NCI-H526 treated with DMSO at 0.1 percent for 48 hours (cell line): ENCODE data around the gene ANKS6.
"Not testable (repeated sequence)": the region's sequence is repeated elsewhere in the genome, so short reads cannot be mapped to it uniquely, and the experiment has no call there.

Source experiments
- DNase-seq: peaks from one replicate; lab custom pipeline; 2025; lab: John Stamatoyannopoulos, UW

Gene ANKS6

DNA sequence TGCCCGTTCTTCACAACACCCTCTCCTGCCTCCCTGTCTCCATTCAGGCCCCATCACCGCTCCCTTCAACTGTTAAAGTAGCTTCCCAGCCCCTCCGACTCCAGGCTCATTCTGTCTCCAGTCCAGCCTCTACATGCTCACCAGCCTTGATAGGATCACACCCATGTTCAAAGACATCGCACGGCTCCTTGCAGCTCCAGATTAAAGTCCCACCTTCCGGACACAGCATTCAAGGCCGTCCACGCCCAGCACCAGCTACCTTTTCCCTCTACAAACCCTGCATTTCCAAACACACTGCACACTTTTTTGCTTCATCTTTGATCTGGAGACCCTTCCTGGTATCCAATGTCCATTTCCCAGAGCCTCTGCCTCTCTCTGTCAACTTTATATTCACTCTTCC, 94.0 kb downstream of the ANKS6 start:
- DNase-seq = no peak

DNA sequence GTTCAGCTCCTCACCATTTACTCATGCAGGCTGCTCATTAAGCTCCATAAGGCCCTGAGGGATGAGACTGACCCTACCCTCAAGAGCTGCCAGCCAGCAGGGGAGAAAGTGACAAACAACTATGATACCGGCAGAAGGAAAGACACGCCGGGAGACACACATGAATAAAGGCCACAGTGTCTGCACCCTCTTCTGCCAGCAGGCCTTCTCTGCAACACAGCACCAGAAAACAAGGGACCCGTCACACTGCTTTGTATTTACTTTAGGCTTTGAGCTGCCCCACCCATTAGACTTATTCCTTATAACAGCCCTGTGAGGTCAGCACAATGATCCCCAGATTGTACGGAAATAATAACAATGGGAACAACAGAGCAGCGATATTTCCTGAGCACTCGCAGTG, 94.8 kb downstream of the ANKS6 start:
- no peak for DNase-seq

DNA sequence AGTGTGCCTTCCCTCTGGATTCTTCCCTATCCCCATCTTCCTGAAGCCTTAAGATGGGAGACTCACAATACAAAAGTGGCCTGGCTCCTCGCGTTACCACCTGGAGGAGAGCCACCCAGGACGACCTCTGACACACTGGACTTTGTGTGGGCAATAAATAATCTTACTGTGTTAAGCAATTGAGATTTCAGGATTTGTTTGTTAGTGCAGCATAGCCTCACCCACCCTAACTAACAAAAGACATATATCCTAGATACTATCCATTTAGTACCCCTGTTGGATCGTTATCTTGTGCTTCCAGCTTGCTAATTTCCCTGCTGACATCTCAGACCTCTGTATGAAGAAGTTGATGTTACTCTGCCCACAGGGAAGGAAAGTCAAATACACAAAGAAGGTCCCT, 95.6 kb downstream of the ANKS6 start:
- DNase-seq = no peak

DNA sequence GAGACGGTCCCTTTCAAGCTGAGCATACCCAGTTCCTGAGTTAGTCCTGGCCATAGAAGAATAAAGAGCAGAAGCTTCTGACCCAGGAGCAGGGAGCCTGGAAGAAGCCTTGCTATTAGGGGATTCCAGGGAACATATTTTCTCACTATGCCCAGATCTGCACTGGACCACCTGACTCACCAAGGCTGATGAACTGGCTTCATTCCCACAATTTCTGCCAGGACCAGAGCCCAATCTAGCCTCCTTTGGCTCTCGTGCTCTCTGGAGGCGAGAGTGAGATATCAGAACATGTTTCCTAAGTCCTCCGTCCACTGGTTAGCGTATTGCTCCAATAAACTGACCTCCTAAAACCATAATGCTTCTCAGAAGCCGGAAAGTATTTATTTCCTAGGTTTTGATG, 97.5 kb downstream of the ANKS6 start:
- no peak for DNase-seq

DNA sequence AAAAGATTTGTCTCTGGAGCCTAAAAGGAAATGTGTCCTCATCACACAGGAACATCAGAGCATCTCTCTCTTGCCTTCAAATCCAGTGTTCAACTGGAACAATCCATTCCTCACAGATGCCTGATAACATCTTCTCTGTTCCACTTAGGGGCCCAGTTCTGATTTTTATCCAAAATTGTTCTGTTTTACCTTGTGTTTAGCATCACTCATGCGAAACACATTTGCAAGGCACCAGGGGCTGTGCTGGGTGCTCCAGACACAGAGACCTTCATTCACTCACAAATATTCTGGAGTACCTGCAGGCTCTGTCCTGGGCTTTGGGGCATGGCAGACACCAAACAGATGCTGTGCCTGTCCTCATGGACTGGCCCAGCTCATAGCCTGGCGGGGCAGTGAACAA, 101.4 kb downstream of the ANKS6 start:
- DNase-seq = no peak

DNA sequence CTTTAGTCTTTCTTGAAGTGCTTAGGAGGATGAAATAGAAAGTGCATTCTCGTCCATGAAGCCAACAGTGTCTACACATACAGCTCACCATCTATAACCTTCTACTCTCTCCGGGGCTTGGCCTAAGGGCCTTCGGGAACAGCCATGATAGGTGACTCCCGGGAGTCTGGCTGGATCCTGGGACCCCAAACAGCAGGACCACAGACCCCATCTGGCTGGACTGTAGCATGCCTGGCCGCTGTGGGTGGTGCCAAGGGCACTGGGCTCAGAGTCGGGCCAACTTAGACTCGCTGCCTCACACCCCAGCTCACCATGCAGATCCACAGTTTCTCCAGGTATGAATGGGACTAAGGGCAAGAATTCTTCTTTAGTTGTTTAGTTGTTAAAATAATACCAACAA, 104.0 kb downstream of the ANKS6 start:
- DNase-seq = no peak

DNA sequence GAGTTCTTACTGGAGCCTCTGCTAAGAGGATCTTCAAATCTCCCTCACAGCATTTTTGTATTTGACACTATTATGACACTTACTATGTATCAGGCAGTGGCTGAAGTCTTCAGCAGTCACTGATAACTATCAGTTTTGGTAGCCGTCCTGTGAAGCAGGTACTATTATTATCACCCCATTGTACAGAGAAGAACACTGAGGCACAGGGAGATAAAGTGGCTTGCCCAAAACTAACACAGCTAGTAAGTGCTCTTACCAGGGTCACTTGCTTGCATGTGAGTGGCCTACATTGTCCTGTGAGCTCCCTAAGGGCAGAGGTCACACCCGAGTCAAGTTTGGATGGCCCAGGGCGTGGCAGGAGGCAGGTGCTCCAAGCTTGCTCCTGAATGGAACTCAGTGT, 104.5 kb downstream of the ANKS6 start:
- no peak for DNase-seq

DNA sequence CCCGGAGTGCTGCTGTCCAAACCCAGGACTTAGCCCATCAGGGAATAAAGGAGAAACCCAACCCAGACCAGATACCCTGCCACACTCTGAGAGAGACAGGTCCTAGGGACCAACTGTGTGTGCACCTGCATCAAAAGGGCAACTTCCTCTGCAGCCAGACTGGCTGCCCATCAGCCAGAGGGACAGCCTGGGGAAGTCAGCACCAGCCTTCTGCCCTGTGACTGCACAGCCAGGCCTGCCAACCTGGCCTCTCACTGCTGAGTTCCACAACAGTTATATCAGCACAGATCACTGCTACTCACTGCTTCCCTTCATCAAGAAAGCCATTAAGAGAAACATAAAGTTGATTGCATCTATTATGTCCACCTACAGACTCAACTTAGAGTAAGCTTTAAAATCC, 105.7 kb downstream of the ANKS6 start:
- DNase-seq = no peak

DNA sequence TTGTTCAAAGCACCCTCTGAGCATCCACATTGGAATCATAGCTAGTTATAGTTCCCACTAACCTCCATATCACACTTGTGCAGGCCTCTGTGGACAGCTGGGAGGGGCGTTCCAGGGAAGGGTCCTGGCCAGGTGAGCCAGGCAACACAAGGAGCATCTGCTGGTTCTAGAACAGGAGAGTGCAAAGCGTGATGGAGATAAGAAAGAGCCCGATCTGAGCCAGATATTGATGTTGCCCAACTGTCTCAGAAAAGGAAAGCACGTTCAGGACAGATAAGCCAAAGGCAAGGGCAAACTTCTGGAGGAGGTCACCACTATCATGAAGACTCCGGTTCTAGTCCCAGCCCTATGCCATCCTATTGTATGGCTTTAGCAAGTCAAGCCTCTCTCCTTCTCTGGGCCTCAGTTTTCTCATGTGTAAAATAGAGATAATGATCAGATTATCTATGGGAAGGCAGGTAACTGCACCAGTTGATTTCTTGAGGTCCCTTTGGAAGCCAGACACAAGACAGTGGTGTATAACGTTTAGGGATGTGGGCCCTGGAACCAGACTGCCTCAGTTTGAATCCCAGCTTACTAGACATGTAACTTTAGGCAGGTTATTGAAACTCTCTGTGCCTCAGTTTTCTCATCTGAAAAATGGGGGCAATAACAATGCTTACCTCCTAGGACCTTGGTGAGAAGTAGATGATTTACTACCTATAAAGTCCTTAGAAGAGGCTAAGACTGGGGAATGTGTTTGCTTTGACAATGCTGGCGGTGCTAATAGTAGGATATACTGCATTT, 107.5 kb downstream of the ANKS6 start:
- no peak for DNase-seq

DNA sequence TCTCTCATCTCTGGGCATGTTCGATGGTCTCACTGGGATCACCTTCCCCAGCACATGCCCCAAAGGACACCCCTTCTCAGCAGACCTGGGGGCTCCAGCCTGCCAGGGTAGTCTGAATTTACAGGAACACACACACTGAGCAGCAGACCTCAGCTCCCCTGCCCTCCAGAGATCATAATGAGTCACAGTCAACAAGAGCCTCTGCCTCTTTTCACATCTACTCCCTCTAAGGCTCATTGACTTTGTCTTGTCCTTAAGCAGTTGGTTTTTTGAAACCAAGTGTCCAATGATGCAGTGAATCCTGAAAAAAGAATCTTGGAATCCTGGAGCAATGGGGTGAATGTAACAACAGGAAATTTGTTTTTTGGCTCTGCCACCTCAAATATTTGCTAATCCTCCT, 108.4 kb downstream of the ANKS6 start:
- DNase-seq = no peak

DNA sequence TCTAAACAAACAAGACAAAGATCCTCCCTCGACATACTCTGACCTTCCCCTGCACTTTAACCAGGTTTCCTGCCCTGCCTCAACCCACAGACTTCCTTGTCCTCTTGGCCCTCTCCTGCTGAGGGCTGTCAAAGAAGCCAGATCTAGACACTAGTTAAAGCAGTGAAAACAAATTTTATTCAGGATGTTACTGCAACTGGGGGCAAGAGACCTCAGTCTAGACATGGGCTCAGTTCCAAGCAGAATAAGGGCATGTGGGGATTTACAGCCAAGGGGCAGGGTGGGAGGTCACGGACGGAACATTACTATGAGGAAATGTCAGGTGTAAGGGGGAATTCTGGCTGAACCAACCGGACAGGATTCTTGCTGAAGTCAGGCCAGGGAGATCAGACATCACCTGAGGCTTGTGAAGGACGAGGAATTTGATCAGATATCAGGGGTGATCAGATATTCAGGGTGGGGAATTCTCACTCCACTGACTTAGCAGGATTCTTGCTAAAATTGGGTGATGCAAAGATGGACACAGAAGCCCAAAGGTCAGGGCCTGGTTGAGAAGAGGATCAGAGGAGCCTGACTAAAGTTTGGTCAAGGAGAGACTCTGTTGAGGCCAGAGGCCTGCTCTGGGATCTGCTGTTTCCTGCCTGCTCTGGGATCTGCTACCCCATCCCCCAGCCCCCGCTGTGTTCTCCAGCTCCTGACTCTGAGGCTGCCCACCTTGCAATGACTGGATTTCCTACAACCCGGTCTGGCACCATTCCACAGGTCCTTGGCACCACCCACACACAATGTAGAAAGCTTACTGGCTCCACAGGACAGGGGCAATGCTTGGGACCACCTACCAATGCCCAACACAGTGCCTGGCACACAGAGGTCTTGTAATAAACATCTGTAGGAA, 109.1 kb downstream of the ANKS6 start:
- DNase-seq = no peak

DNA sequence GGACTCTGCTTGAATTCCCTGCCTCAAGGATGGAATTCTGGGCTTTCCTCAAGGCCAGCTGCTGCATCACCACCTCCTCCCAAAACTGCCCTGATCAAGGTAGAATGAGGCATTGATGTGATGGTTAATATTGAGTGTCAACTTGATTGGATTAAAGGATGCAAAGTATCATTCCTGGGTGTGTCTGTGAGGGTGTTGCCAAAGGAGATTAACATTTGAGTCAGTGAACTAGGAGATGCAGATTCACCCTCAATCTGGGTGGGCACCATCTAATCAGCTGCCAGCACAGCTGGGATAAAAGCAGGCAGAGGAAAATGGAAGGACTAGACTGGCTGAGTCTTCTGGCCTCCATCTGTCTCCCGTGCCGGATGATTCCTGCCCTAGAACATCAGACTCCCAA, 111.5 kb downstream of the ANKS6 start:
- not testable (repeated sequence) for DNase-seq
